Vagina (tissue), 2 donors: ENCODE data around the gene SERPINI1.

Experiments used
- CTCF ChIP-seq, 3 experiments: fragments of 450-650 bp in 2 of 3; fragments of 200-600 bp in 1 of 3; sonication (generic) in 1 of 3; IDR thresholded peaks; one replicate each; pipeline ENCODE4 v1.5.1; 2017 to 2019; ENCODE audit warnings: antibody characterized with exemption in 3 of 3, mild to moderate bottlenecking in 2 of 3, moderate library complexity in 2 of 3
- POLR2A ChIP-seq, 2 donors: fragments of 450-650 bp; IDR thresholded peaks; one replicate each; pipeline ENCODE4 v1.6.1; 2017; ENCODE audit warnings: antibody characterized with exemption in 2 of 2, mild to moderate bottlenecking in 2 of 2, moderate library complexity in 2 of 2
- POLR2AphosphoS5 ChIP-seq, 2 donors: sonication (generic); formaldehyde crosslinking; IDR thresholded peaks; one replicate each; pipeline ENCODE4 v1.9.0; 2017; ENCODE audit warnings: antibody characterized with exemption in 2 of 2, mild to moderate bottlenecking in 2 of 2, low read depth in 1 of 2; ENCODE audit not compliant: insufficient read depth in 1 of 2

- no peak for TF ChIP-seq POLR2A (IDR thresholded peaks at IDR 0.05)
- no peak for TF ChIP-seq CTCF (IDR thresholded peaks at IDR 0.05)
- TF ChIP-seq POLR2AphosphoS5 (IDR thresholded peaks at IDR 0.05; ENCODE audit: insufficient read depth in 1 of 2, low read depth in 1 of 2): no peak
Measured at GRCh38 chr3:167700926-167701325, 34.6 kb upstream of the SERPINI1 start.
